ENCODE data around the gene ABCC5.
"Not testable (repeated sequence)": the region's sequence is repeated elsewhere in the genome, so short reads cannot be mapped to it uniquely, and the experiment has no call there.

The ABCC5 gene

DNA sequence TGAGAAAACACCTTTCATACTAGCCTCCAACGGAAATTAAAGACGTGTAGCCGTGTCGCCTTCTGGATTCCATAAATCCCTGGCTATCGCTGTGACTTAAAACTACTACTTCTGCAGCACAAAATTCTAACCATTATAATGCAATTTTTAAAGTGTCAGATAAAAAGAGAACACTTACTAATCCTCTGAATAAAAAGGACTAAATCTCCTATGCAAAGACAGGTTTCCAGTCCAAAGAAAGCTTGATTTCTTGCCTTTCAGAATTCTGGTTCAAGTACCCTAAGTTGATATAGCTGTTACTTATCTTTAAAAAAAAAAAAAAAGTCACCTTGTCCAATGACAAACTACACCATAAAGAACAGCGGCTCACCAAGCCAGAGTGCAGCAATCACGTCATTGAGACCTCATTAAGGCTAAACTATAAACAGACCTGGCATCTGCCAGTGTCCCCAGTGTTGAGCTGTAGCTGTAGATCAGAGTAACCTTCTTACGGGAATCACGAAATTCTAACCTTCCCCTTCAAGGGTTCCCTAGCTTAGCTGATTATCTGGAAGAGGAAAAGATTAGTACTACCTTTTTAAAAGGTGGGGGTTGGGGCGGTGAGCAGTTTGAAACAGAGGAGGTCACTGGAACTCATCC, 2.2 kb downstream of the ABCC5 start:
- DNase-seq: no peak

DNA sequence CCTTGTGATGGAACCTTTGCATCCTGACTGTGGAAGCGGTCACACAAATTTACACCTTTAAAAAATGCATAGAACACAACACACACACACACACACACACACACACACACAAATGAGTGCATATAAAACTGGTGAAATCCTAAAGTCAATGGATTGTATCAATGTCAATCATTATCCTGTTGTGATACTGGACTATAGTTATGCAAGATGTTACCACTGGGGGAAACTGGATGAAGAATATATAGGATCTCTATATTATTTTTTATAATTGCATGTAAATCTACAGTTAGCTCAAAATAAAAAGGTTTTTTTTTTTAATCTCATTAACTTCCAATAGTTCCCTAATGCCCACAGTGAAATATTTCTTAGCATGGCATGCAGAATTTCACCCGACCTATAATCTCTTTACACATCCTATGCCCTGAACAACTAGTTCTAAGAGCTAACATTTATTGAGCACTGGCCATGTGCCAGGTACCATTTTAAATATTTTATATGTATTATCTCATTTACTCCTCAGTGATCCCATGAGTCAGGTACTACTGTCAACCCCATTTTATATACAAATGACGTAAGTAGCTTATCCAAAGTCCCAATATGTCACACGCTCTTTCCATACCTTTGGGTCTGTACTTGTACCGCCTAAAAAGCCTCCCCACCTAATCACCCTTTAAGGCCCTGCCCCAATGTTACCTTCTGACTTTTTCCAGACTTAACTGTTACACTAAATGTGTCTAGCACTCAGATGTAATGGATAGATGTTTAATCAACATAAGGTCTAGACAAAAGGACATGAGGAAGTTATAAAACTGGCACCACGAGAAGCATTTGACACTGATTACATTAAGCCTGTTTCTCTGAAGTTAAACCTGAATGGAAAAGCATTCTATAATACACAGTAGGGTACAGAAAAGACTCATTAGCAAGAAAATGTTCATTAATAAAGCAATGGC, 5.5 kb downstream of the ABCC5 start:
- DNase-seq: no peak

- no peak for DNase-seq
These were observed 6.3 kb downstream of the ABCC5 start for GRCh38 chr3:184011230-184011876.

DNA sequence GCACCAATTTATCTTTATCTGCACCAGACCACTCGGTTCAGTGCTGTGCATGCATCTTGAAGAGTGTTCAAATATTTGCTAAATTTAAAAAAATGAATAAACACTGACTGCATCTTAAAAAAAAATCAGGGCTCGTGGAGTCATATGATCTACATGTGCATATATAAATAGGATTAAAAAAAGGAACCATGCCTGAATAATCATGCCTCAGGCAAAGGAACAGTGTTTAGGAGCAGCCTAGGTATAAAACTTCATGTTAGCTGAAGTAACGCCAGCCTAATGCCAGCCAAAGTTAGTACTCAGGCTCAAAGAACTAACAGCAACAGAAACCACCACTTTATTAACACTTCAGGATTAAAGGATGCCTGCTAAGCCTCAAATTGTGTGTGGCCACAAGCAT, 9.5 kb downstream of the ABCC5 start:
- DNase-seq: no peak

GRCh38 chr3:184007143-184007813, 10.4 kb downstream of the ABCC5 start:
- not testable (repeated sequence) for DNase-seq

DNA sequence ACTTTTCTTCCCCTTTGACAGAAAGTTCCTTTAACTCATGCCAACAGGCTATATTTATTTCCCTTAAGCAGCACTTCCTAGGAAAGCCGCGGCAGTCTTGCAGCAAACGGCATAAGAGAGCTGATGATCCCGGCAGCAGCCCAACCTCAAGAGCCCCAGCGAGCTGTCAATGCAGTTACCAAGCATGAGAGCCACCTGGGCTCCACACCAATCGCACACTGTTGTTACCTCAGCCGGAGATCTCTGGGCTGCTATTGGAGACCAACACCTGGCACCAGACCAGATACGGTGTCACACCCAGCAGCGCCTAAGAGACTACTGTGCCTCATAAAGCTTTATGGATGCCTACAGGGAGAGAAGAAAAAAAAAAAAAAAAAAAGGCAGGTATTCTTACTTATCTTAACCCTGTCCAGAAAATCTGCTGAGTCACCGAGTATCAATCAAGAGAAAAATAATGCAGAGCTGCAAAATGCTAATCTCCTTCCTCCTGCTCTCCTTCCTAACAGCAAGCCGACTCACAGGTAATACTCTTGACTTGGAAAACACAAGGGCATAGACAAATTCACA, 11.7 kb downstream of the ABCC5 start:
- DNase-seq: peak in 1 of 2 donors; percentile 11

GRCh38 chr3:184004476-184004875, 13.2 kb downstream of the ABCC5 start:
- DNase-seq: no peak

GRCh38 chr3:184003187-184003967, 14.3 kb downstream of the ABCC5 start:
- no peak for DNase-seq

GRCh38 chr3:184002469-184002868, 15.2 kb downstream of the ABCC5 start:
- no peak for DNase-seq

GRCh38 chr3:184001761-184002160, 15.9 kb downstream of the ABCC5 start:
- DNase-seq: no peak

DNA sequence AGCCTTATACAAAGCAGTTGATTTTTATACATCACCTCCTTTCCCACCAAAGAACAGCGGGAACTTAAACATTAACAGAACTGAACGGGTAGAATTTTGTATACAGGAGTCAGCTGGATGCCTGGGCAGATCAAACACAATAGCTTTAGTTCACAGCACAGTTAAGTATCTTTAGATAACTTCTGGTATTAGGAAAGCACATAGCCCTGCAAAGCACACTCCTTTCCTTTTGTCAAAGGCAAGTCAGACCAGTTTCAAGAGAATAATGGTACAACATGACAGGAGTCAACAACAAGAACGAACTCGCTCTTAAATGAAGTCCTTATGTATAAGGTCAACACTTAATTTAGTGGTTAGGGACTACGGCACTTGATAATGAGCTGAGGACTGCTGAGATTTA, 26.3 kb downstream of the ABCC5 start:
- no peak for DNase-seq

DNA sequence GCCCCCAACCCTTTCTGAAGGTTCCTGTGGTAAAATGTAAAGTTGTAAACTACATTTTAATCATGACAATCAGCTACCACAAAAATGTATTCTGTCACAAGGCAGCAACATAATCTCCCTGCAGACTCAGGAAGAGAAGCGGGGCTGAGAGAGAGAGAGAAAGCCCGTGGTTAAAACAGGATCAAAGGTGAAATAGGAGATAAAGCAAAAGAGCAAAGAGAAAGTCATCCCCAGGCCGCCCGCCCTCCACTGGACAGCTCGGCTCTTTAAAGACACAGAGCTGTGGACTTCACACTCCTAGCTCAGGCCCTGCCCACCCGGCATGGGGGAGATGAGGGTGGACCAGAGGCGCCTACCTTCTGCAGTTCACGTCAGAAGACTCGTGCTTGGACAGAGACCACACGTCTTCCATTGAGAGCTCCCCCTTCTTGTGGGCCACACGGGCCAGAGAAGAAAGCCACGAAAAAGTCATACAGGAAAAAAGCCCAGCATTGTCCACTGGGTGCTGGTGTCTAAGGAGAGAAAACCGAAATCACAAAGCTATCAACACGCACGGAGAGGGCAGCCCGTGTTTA, 29.4 kb downstream of the ABCC5 start:
- DNase-seq: no peak

DNA sequence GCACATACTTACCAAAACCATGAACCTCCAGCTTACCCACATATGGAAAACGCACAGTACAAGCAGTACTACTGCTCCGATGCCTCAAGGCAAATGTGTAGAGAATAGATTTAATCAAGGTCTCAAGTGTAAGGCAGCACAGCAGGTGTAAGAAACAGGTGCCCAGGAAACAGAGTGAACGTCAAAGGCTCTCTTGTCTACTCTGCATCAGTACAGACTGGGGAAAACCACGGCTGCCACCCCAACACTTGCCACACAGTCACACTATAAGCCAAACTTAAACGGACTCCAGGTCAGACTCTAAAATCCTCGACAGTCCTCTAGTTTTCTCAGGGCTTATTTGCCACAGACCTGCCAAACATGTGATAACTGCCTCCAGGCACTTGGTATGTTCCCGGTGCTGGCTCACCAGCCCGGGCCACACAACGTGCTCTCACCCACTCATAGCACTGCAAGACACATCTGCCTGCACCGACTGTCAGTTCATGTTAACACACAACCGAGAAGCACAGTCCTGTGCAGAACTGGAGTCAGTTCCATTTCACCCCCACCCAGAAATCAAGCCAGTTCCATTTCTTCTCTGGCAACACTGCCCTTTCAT, 30.6 kb downstream of the ABCC5 start:
- no peak for DNase-seq

DNA sequence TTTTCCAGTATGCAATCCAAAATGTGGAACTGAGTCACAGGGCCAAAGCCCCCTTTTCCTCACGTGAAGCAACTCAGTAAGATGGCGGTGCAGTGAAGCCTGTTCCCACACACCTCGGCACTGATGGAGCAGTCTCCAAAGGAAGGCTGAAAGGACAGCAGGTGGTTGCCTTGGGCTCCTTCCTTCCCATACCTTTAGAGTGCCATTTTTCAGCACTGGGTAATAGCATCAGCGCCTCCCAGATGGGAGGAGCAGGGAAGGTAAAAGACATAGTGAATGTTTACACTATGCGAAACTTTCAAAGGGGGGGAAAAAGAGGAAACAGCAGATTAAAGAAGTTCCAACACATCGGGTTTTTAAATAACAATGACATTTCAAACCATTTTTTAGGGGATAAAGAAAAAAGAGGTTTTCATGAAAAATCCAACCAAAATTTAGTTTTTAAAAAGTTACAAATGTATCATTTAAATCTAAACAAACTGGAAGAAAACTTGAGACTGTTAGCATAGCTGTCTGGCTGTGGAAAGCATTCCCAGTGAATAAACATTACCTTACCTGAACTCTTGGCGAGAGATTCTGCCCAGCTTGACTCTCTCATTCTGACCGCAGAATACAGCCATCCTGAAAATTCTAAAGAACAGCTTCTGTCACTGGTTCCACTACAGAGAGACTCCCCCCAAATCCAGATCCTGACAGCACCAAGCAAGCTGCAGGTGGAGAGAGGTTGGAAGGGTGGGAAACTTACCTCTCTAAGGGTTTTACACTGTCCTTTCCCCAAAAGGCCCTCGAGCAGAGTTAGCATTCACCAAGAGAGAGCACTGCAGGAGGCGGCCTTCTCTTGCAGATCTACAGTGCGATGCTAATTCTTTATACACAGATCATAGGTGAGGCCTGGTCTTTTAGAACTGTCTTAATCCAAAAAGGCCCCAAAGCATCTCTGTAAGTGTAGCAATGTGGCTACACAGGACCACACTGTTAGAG, 32.6 kb downstream of the ABCC5 start:
- DNase-seq: no peak

- no peak for DNase-seq
These were observed 33.5 kb downstream of the ABCC5 start for GRCh38 chr3:183984127-183984740.

DNA sequence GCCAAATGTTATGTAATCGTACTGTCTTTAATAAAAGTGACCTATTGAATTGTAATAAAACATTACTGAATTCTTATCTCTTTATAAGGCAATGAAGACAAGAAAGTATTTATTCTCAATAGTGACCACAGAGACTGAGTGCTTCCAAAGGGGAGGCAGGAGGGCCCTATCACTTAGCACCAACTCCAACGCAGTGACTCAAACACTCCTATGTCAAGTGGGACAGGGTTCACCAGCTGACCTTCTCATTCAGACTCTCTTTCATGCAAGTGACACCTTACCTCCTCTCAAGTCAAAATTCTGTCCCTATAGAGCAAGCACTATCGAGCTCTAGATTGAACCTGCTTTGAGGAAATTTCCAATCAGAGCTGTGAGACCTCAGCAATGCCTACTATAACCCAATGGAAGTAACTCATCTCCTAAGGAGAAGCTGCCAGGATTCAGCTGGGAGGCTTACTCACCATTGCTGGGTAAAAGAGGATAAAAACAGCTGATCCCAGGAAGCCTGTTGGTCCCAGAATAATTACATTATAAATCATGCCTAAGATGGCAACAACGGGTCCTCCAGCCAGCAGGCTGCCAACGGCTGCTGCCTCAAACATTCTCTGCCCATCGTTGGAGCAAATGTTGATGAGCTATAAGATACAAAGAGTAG, 35.6 kb downstream of the ABCC5 start:
- DNase-seq: no peak

DNA sequence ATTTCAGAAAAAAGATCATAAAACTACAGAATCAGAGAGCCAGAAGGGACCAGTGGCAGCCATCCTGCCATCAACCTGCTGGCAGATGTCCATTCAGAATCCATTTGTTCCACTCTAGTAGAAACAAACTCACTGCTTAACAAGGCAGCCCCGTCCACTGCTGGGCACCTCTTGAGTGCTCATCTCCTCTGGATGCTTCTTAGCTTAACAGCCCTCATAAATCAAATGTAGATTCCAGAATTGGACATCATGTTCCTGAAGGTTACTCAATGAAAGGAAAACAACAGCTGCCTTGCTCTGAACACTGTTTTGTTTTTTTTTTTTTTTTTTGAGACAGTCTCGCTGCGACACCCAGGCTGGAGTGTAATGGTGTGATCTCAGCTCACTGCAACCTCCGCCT, 37.3 kb downstream of the ABCC5 start:
- DNase-seq: no peak

DNA sequence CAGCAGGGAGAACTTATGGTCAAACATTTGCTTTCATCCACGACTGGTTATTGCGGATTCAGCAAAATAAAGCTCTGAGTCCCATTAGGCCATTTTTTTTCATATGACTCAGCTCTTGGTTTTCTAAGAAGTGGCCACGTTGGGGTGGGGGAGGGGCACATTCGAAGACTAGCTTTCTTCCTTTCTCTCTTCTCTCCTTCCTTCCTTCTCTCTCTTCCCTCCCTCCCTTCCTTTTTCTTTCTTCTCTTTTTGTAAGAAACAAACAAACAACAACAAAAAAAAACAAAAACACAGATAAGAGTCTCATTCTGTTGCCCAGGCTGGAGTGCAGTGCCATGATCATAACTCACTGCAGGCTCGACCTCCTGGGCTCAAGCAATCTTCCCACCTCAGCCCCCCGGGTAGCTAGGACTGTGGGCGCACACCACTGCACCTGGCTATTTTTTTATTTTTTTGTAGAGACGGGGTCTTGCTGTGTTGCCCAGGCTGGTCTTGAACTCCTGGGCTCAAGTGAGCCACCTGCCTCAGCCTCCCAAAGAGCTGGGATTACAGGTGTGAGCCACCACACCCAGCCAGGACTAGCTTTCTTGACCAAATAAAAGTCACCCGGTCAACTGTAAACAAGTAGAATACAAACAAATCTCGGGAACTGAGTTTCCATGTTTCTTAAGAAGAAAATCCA, 41.6 kb downstream of the ABCC5 start:
- no peak for DNase-seq

Measured in stimulated activated CD4-positive, alpha-beta T cell treated with anti-CD3 and anti-CD28 coated beads, Interleukin-2, amount 100 ng/mL, for 48 hours (primary cell).